GM18861 (cell line): ENCODE results near the gene TKTL1.

Source experiments
- ATAC-seq: cut with Tn5 transposase; IDR thresholded peaks from one replicate; pipeline ENCODE4 v1.9.1; 2021; ENCODE audit not compliant: unreplicated experiment

Gene TKTL1

GRCh38 chrX:154309041-154309775 lies 13.6 kb downstream of the TKTL1 start:
- no peak for ATAC-seq

GRCh38 chrX:154310616-154311536 lies 15.3 kb downstream of the TKTL1 start:
- no peak for ATAC-seq

GRCh38 chrX:154312116-154312515 lies 16.5 kb downstream of the TKTL1 start:
- ATAC-seq, result no peak

- peak; percentile 54 for ATAC-seq
Measured at GRCh38 chrX:154313147-154313546, 17.6 kb downstream of the TKTL1 start.

- no peak for ATAC-seq
Measured at GRCh38 chrX:154315416-154315815, 19.8 kb downstream of the TKTL1 start.

GRCh38 chrX:154317391-154317995 lies 21.9 kb downstream of the TKTL1 start:
- ATAC-seq, result no peak

- ATAC-seq, result no peak
Measured at GRCh38 chrX:154320406-154320805, 24.8 kb downstream of the TKTL1 start.

GRCh38 chrX:154321152-154321551 lies 25.6 kb downstream of the TKTL1 start:
- ATAC-seq, result no peak

- ATAC-seq, result no peak
Measured at GRCh38 chrX:154321594-154321993, 26.0 kb downstream of the TKTL1 start.

GRCh38 chrX:154322890-154323289 lies 27.3 kb downstream of the TKTL1 start:
- no peak for ATAC-seq

- no peak for ATAC-seq
Measured at GRCh38 chrX:154323537-154323936, 27.9 kb downstream of the TKTL1 start.

- no peak for ATAC-seq
Measured at GRCh38 chrX:154325541-154325940, 29.9 kb downstream of the TKTL1 start.

- ATAC-seq, result no peak
Measured at GRCh38 chrX:154327038-154327820, 31.6 kb downstream of the TKTL1 start.

GRCh38 chrX:154328646-154329045 lies 33.1 kb downstream of the TKTL1 start:
- ATAC-seq, result no peak

- ATAC-seq, result no peak
Measured at GRCh38 chrX:154329294-154329693, 33.7 kb downstream of the TKTL1 start.

- ATAC-seq, result no peak
Measured at GRCh38 chrX:154332561-154332960, 37.0 kb downstream of the TKTL1 start.

GRCh38 chrX:154333116-154333515 lies 37.5 kb downstream of the TKTL1 start:
- ATAC-seq, result no peak

- ATAC-seq, result peak; percentile 71
Measured at GRCh38 chrX:154333837-154334271, 38.3 kb downstream of the TKTL1 start.

- no peak for ATAC-seq
Measured at GRCh38 chrX:154334496-154334895, 38.9 kb downstream of the TKTL1 start.

GRCh38 chrX:154341399-154342298 lies 46.1 kb downstream of the TKTL1 start:
- peak; percentile 59 for ATAC-seq
